HL-60 (cell line): Measurements from ENCODE around the gene NEURL2.

Experiments
- GABPA ChIP-seq: IDR thresholded peaks from 2 replicates; pipeline ENCODE4 v1.6.1; 2012; ENCODE audit warnings: low read depth
- POLR2AphosphoS5 ChIP-seq: IDR thresholded peaks from 2 replicates; pipeline ENCODE4 v1.6.1; 2012; ENCODE audit warnings: low read depth
- SPI1 ChIP-seq: IDR thresholded peaks from 2 replicates; pipeline ENCODE4 v1.6.1; 2012; ENCODE audit warnings: low read depth, mild to moderate bottlenecking, borderline replicate concordance
- TF ChIP-seq, protein P1 (sequence below): IDR thresholded peaks from one replicate; pipeline ENCODE4 v1.5.1; 2011; ENCODE audit warnings: low read length, control low read depth, inconsistent platforms; ENCODE audit not compliant: insufficient read depth

DNA sequence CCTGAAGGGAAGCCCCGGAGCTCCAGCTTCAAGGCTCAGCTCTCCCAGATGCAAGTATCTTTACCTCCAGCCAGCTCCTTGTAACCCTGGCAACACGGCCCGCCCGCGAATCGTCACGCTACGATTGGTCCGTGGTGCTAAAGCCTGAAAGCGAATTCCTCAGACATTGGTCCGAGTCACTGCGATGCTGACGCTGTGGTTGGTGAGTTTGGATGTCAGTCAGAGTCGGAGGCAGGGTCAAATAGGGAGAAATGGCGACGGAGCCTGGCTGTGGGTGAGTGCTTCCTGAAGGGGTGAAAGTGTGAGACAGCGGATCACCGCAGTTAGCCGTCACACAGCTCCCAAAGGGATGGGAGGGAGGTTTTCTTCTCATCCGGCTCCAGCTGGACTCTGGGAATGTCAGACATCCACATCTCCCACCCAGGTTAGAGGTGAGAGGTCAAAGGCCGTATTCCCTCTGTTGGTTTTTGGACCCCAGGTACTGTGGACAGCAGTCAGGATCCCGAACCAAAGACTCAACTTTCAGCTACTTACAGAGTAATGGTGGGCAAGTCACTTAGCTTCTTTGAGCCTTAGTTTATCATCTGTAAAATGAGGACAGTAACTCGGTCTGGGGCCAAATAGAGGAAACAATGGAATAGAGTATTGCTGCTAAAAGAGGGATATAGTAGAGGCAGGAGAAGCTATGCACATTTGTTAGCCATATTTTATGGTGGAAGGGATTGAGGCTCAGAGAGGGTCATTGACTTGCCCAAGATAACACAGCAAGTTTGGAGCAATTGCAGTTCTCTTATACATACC, 9.8 kb downstream of the NEURL2 start, which contains the start of gene ZSWIM1:
- TF ChIP-seq POLR2AphosphoS5 (peak; percentile 92), GABPA (no peak), SPI1 (no peak)
- TF ChIP-seq, protein P1, sequence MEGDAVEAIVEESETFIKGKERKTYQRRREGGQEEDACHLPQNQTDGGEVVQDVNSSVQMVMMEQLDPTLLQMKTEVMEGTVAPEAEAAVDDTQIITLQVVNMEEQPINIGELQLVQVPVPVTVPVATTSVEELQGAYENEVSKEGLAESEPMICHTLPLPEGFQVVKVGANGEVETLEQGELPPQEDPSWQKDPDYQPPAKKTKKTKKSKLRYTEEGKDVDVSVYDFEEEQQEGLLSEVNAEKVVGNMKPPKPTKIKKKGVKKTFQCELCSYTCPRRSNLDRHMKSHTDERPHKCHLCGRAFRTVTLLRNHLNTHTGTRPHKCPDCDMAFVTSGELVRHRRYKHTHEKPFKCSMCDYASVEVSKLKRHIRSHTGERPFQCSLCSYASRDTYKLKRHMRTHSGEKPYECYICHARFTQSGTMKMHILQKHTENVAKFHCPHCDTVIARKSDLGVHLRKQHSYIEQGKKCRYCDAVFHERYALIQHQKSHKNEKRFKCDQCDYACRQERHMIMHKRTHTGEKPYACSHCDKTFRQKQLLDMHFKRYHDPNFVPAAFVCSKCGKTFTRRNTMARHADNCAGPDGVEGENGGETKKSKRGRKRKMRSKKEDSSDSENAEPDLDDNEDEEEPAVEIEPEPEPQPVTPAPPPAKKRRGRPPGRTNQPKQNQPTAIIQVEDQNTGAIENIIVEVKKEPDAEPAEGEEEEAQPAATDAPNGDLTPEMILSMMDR = no peak
